HG03064 (cell line): ENCODE results near the gene TCP11L1.
"Not testable (repeated sequence)": the region's sequence is repeated elsewhere in the genome, so short reads cannot be mapped to it uniquely, and the experiment has no call there.

Source experiments
- ATAC-seq: cut with Tn5 transposase; IDR thresholded peaks from one replicate; pipeline ENCODE4 v1.9.1; 2021; ENCODE audit warnings: low read depth; ENCODE audit not compliant: unreplicated experiment

The TCP11L1 gene

DNA sequence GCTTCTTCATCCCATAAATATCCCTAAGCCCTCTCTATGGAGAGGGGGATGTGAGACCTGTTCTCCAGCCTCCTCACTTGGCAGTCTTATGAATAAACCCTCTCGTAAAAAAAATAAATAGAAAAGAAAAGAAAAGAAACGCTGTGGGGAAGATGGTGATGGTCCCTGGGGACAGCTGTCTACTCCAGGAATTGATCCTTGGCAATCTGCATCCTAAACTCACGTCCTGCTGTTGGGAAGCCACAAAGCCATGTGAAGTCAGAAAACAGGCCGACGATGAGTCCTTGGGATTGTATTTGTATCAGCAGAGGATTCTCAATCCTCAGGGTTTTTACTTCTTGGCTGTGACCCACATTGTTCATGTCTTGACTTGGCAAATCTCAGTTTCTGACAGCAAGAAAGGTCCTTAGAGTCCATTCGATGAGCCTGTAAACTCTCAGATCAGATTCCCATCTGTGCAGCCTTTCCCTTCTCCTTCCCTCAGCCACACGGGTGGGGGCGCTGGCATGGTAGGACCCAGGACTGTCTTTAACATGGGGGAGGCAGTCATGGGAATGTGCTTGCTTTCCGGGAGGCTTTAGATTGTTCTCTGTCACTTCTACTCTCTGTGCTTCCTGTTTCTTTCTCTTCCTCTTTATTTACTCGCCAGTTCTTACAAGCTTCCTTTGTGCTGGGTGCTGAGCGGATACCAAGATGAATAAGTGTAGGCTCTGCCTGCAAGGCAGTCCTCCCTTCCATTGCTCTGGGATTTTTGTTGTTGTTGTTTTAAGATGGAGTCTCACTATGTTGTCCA lies 24.9 kb downstream of the TCP11L1 start:
- no peak for ATAC-seq

DNA sequence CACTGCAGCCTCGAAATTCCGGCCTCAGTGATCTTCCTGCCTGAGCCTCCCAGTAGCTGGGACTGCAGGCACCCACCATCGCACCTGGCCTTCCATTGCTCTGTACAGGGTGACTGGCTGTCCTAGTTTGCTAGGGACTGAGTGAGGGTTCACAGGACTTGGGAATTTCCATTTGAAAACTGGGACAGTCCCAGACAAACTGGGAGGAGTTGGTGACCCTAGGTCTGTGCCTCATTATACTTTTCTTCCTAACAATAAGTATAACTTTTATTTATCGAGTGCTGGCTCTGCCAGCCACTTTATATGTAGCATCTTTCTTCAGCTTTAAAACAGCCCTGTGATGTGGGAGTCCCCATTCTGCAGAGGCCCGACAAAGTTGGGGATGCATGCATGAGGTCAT lies 25.5 kb downstream of the TCP11L1 start:
- no peak for ATAC-seq

DNA sequence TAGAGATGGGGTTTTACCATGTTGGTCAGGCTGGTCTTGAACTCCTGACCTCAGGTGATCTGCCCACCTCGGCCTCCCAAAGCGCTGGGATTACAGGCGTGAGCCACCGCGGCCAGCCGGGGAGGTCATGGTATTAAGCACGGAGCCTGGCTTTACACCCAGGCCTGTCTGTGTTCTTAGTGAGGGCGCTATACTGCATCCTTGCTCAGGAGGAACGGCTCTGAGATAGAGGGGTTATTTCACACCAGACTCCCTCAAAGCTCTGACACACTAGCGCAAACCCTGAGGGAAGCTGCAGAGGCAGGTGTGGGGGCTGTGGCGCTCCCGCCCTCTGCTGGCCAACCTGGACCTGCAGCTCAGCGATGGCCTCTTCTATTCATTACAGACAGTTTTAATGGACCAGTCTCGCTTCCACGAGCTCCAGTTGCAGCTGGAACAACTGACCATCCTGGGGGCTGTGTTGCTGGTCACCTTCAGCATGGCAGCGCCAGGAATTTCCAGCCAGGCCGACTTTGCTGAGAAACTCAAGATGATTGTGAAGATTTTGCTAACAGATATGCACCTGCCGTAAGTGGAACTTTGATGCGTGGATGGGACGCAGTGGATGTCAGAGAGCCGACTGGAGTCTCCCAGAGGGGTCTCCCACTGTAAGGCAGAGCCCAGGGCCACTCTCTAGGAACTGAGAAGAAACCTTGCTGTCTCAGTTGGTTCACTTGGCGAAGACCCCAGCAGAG lies 26.2 kb downstream of the TCP11L1 start:
- ATAC-seq: no peak

DNA sequence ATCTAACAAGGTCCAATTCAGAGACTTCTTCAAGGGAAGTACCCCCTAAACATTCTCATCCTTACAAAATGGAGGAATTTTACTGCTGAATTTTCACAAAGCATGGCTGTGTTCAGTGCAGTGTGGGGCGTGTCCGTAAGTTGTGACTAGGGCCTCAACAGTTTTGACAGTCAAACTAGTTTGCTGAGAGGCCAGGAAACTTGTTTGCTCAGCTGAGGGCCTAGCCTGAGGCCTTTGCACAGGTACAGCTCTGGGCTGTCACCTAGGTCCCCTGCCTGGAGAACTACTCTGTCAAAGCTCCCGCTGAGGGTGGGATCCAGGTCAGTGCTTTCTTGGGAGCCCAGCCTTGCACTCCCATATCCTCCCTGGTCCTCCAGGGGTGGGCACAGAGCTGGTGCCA lies 27.9 kb downstream of the TCP11L1 start:
- no peak for ATAC-seq

DNA sequence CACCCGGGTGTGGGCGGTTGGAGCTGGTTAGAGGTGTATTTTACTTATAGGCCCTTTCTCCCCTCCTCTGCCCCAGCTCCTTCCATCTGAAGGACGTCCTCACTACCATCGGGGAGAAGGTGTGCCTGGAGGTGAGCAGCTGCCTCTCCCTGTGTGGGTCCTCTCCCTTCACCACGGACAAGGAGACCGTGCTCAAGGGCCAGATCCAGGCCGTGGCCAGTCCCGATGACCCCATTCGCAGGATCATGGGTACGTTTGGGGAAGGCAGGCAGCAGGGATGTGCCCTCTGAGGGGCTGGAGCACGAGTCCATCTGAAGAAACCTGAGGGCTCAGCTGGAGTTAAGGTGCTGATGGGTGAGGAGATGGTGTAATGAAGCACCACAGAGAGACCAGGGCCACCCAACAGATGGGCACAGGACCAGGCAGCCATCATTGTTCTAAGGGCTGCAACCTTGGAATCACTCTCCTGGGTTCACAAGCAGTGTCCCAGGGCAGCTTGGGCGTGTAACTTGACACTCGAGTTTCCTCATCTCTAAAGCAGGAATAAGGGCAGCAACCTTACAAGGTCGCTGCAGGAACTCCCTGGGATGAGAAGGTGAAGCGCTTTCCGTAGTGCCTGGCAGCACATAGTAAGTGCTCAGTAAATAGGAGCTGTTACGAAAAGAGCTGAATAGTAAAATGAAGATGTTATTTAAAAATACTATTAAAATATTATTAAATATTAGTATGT lies 29.4 kb downstream of the TCP11L1 start:
- no peak for ATAC-seq

DNA sequence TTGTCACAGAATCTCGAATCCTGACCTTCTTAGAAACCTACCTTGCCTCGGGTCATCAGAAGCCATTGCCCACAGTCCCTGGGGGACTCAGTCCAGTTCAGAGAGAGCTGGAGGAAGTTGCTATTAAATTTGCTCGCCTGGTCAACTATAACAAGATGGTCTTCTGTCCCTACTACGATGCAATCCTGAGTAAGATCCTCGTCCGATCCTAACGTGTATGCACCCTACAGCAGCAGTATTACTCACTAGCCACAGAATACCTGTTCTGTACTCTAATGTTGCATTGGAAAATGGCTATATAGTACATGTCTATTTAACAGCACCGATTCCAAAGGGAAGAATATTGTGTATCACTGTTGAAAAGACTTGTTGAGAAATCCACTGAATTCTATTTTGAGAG lies 33.1 kb downstream of the TCP11L1 start:
- no peak for ATAC-seq

DNA sequence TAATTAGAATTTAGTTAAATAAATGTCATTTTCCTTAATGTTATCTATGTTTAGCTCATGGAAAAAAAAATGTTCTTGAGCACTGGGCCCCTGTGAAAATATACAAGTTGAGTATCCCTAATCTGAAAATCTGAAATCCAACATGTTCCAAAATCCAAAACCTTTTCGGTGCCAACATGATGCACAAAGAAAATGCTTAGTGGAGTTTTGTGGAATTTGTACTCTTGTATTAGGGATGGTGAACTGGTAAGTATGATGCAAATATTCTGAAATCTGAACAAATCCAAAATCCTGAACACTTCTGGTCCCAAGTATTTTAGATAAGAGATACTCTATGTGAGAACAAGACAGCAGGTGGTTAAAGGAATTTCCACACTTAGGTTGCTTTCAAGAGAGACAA lies 44.5 kb downstream of the TCP11L1 start:
- ATAC-seq: no peak

DNA sequence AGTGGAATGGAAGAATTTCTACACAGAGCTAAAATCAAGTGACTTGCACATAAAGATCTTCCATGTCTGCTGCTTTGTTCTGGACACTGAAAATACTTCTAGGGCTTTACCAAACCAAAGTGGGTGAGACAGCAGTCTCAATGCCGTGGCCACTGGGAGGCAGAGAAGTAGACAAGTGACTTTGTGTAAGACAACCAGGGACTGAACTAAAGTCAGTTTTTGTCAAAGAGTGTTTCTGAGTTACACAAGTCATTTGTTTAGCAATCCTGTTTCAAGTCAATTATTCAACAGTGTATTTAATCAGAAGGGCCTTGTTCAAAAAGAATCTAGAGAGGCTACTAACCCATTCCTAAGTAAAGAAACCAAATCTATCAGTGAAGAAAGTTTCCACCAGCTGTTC lies 46.6 kb downstream of the TCP11L1 start:
- no peak for ATAC-seq

DNA sequence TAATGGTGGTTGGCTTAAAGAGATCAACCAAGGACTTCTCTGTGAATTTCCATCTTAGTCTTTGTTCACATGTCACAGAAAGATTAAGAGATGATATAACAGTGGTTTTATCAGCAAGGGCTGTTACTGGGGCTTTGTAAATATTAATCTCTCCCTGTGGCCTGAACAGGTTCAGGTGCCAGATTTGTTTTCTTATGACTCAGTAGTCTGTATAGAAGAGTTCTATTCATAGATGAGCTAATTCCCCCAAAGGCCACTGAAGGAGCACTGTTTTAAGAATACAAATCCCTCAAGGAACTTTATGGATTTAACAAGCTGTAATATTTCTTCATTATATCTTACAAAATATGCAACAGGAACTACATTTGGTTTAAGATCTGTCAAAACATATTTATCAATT lies 50.4 kb downstream of the TCP11L1 start:
- no peak for ATAC-seq

DNA sequence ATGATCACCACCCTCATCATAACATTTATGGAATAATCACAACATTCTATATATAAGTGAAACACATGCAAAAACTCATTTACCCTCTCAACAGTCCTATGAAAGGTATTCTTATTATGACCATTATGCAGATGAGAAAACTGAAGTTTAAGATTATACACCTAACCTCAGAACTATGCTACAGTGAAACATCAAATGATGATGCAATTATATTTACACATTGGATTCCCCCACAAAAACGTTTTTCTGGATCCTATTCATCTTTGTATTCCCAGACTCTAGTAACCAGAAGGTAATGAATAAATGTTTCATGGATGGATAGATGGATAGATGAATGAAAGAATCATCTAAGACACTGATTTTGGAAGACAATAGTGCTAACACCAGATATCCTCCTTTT lies 54.8 kb downstream of the TCP11L1 start:
- ATAC-seq: no peak

DNA sequence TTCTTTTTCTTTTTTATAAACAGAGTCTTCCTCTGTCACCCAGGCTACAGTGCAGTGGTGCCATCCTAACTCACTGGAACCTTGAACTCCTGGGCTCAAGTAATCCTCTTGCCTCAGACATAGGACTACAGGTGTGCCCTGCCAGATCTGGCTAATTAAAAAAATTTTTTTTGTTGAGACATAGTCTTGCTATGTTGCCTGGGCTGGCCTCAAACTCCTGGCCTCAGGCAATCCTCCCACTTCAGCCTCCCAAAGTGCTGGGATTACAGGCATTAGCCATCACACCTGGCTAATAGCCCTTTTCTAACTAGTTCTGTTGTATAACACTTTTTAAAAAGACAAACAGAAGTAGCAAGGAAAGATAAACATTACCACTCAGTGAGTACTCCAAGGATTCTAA lies 64.5 kb downstream of the TCP11L1 start:
- no peak for ATAC-seq

DNA sequence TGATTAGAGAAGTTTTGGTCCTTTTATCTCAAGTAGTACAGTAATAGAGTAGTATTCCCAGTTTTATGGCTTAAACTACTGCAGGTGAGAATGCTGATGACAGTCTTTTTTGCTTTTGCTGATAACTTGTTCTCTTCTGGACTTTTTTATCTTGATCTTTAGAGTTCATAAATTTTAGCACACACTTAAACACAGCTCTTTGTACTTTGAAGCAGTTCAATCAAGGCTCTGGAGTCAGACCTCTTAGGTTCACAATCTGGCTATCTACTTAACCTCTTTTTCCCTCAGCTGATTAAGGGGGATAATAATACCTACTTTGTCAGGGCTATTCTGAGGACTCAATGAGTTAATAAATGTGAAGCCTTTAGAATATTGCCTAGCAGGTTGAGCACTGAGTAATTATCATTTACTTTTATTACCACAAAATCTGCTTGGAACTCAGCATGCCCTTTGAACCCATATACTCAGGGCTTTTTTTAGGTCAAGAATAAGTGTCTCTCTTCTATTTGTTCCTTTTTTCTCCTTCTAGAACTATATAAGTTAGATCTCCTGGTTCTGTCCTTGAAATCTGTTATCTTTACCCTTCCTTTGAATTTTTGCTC lies 70.0 kb downstream of the TCP11L1 start:
- no peak for ATAC-seq

DNA sequence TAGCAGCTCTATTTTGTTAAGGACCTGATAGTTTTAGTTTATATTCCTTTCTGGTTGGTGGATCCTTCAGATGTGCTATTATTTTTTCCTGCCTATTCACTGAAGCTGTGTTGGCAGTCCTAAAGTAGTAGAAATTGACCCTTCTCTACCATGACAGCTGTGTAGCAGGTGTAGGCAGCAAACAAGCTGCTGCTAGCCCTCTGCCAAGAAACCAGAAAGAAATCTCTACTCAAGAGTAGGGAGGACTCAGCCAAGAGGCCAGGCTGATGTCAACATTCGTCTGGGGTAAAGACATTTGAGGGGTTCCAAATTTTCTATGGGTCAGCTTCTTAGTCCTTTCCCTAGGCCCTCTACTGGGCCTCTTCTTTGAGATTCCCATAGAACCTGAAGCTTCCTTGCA lies 70.7 kb downstream of the TCP11L1 start:
- ATAC-seq: no peak

DNA sequence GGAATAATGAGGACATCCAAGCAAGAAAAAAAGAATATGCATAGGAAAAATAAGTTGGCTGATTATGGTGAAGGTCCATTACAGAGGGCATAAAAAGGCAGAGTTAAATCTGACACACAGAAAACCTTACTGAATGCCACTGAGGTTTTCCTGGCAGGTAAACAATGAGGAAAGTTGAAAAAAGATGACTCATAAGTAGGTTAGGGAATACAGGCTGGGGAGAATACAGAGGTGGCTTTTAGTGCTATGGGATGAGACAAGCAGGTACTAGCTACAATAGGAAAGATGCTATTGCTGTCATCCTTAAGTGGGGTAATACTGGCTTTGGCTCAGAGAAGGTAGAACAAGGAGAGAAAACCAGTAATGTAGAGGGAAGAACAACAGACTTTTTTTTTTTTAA lies 77.2 kb downstream of the TCP11L1 start:
- ATAC-seq: no peak

DNA sequence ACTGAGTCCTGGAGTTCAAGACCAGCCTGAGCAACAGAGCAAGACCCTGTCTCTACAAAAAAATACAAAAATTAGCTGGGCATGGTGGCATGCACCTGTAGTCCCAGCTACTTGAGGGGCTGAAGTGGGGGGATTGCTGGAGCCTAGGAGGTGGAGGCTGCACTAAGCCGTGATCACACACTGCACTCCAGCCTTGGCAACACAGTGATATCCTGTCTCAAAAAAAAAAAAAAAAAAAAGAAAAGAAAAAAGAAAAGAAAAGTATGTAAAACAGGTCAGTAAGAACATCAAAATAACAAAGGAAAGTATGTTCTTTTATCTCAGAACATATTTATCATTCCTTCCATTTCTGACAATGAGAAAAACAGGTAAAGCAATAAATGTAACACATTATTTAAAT lies 83.3 kb downstream of the TCP11L1 start:
- ATAC-seq: not testable (repeated sequence)
